Calu3 (cell line): ENCODE measurements around the gene TECRL. TPM values are rescaled to one million over a fixed set of nuclear protein-coding genes. Genes with fewer than 3 reads are reported as not detected.

Experiments used
- BruUV-seq: library from RNA; stranded (reverse); fragments of 400-500 nt; replicated peaks from 2 replicates; lab custom pipeline; 2021; lab: Mats Ljungman, UMichigan
- CTCF ChIA-PET: fragments of 300-600 bp; sonication (Branson Sonifier 250); formaldehyde crosslinking; loops from one replicate; lab custom pipeline; 2022; ENCODE audit warnings: antibody characterized with exemption; lab: Charles Lee
- DNase-seq: peaks from one replicate; pipeline ENCODE4 v3.0.0; 2022
- H3K27ac Mint-ChIP-seq: one replicate; pipeline ENCODE4 v1.8.0; 2022; ENCODE audit warnings: mixed read lengths; ENCODE audit not compliant: unreplicated experiment
- H3K27me3 Mint-ChIP-seq: one replicate; pipeline ENCODE4 v1.8.0; 2022; ENCODE audit warnings: mixed read lengths; ENCODE audit not compliant: unreplicated experiment
- H3K36me3 Mint-ChIP-seq: one replicate; pipeline ENCODE4 v1.8.0; 2022; ENCODE audit warnings: mild to moderate bottlenecking, moderate library complexity, mixed read lengths; ENCODE audit not compliant: insufficient read depth, unreplicated experiment
- H3K4me1 Mint-ChIP-seq: one replicate; pipeline ENCODE4 v1.8.0; 2022; ENCODE audit warnings: mild to moderate bottlenecking, low read depth, mixed read lengths; ENCODE audit not compliant: unreplicated experiment
- H3K4me3 Mint-ChIP-seq: one replicate; pipeline ENCODE4 v1.8.0; 2022; ENCODE audit warnings: mild to moderate bottlenecking, low read depth, moderate library complexity, mixed read lengths; ENCODE audit not compliant: unreplicated experiment
- H3K9me3 Mint-ChIP-seq: one replicate; pipeline ENCODE4 v1.8.0; 2022; ENCODE audit warnings: low read depth, mixed read lengths; ENCODE audit not compliant: unreplicated experiment
- CTCF ChIP-seq: fragments of 200-600 bp; IDR thresholded peaks from one replicate; pipeline ENCODE4 v1.8.0; 2022; ENCODE audit warnings: antibody characterized with exemption; ENCODE audit not compliant: unreplicated experiment
- intact Hi-C: fragments of 100-400 bp; cut with micrococcal nuclease; formaldehyde crosslinking; loops from one replicate; pipeline ENCODE4 v1.10.0; 2022; ENCODE audit not compliant: unreplicated experiment
- total RNA-seq: library from RNA; stranded (reverse); gene quantifications from 2 replicates; pipeline ENCODE4 v1.2.3, GENCODE V29; 2022

TECRL gene
- total RNA-seq, 1 experiment from 2014 or later: not detected

- no peak overlapping the region for H3K27ac Mint-ChIP-seq
- intact Hi-C loops: no loop called here
- H3K9me3 Mint-ChIP-seq: no peaks in the 10 kb centered on the region
- no peak overlapping the region for H3K4me3 Mint-ChIP-seq
- no peaks in the 10 kb centered on the region for H3K27me3 Mint-ChIP-seq
- no peak for DNase-seq
- no TSS peak for BruUV-seq
- TF ChIP-seq CTCF: no peak
- CTCF ChIA-PET: no interaction called here
- no peaks in the 10 kb centered on the region for H3K4me1 Mint-ChIP-seq
- no peaks in the 10 kb centered on the region for H3K36me3 Mint-ChIP-seq
Measured at GRCh38 chr4:64407000-64407399, 2.2 kb downstream of the TECRL start.

GRCh38 chr4:64405761-64406160, 3.5 kb downstream of the TECRL start:
- Mint-ChIP-seq H3K27me3 (no peaks in the 10 kb centered on the region), H3K27ac (no peak overlapping the region), H3K4me1 (no peaks in the 10 kb centered on the region), H3K4me3 (no peak overlapping the region), H3K36me3 (no peaks in the 10 kb centered on the region), H3K9me3 (no peaks in the 10 kb centered on the region)
- TF ChIP-seq CTCF: no peak
- DNase-seq: no peak
- CTCF ChIA-PET: no interaction called here
- no TSS peak for BruUV-seq
- intact Hi-C loops: no loop called here

- Mint-ChIP-seq H3K9me3 (peaks cover 7% of the 10 kb centered on the region), H3K36me3 (no peaks in the 10 kb centered on the region), H3K27me3 (no peaks in the 10 kb centered on the region), H3K4me1 (no peaks in the 10 kb centered on the region), H3K27ac (no peak overlapping the region), H3K4me3 (no peak overlapping the region)
- intact Hi-C loops: no loop called here
- DNase-seq: no peak
- BruUV-seq: no TSS peak
- CTCF ChIA-PET: no interaction called here
- TF ChIP-seq CTCF: no peak
Measured at GRCh38 chr4:64402684-64403083, 6.6 kb downstream of the TECRL start.

GRCh38 chr4:64399313-64400109, 9.7 kb downstream of the TECRL start:
- no peak overlapping the region for H3K4me3 Mint-ChIP-seq
- no peaks in the 10 kb centered on the region for H3K36me3 Mint-ChIP-seq
- H3K9me3 Mint-ChIP-seq: peaks cover 7% of the 10 kb centered on the region
- intact Hi-C loops: no loop called here
- no peak for DNase-seq
- no peak overlapping the region for H3K27ac Mint-ChIP-seq
- CTCF ChIA-PET: no interaction called here
- no peaks in the 10 kb centered on the region for H3K4me1 Mint-ChIP-seq
- H3K27me3 Mint-ChIP-seq: no peaks in the 10 kb centered on the region
- no peak for TF ChIP-seq CTCF
- no TSS peak for BruUV-seq
